ENCODE results near the gene MCM7.

Gene MCM7

DNA sequence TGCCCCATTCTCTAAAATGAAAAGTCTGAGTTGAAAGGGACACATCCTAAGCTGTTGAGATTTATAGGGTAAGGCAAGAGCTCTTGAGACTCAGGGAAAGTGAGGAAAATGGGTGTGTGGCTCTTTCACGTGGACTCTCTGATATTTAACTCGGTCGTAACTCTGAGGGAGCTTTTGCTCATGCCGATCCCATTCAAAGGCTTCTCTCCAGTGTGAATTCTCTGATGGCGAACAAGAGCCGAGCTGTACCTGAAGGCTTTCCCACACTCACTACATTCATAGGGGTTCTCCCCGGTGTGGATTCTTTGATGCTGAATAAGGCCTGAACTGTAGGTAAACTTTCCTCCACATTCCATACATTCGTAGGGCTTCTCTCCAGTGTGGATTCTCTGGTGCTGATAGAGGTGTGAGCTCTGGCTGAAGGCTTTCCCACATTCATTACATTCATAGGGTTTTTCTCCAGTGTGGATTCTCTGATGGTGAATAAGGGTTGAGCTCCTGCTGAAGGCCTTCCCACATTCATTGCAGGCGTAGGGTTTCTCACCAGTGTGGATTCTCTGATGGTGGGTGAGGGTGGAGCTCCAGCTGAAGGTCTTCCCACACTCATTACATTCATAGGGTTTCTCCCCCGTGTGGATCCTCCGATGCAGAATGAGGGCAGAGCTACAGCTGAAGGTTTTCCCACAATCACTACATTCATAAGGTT lies 30.0 kb downstream of the MCM7 start:
- DNase-seq (ENCODE audit: low spot score), result no peak

DNA sequence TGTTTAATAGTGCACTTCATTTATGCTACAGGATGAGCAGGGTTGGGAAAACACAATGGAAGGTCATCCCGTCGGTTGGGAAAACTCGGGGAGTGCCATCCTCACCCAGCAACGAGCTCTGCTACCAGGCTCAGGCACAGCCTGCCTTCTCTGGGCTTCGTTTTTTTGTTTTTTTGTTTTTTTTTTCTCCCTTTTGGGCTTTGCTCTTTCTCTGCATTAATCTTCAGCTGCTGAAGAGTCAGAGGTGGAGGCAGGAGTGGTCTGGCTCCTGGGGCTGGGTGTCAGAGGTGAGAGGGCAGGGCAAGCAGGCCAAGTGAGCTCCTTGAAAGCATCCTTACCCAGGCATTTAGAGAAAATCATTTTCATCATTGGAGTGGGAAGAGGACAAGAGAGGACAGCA lies 31.2 kb downstream of the MCM7 start:
- no peak for DNase-seq (ENCODE audit: low spot score)

DNA sequence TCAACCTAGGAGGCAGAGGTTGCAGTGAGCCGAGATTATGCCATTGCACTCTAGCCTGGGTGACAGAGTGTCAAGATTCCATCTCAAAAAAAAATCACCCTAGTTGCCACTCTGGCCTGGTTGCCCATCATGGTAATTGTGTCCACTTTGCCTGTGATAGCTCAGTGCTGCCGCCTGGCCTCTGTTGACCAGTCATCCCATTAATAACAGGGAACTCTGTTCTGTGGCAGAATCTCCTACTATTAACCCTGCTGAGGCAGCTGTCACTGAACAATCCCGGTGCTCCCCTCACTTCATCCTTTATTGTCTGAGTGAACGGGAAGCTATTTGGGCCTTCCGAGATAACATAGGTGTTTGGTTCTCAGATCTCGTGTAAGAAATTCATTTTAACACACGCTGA lies 34.2 kb downstream of the MCM7 start:
- peak; percentile 55 for DNase-seq (ENCODE audit: low spot score)

DNA sequence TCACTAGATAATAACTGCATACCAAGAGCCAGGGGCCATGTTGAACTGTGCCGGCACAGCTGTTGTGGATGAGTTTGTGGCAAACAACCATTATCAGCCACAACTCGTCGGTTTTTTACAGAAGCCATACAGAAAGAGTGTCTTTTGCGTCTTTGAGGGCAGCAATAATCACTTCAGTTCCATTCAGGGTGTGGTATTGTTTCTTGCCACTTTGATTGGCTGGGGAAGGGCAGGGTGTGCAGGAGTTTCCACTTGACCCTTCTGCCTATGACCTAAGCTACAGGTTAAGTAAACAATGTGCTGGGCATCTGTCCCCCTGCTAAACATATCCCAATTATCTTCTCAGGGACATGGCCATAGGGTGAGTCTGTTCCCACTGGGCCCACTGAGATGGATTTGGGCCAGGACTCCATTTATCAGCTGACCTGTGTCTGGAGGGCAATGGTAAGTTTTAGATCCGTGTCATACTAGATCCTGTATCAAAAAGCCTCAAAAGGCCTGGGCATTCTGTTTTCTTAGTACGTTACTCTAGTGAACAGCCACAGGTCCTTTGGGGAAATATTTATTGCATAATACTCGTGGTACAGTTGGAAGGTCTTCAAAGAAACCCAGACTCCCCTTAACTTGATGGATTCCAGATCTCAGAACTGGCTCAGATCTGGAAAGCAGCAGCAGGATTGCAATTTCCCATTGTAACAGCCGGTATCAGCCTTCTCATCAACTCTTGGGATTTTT lies 35.6 kb downstream of the MCM7 start:
- DNase-seq (ENCODE audit: low spot score), result no peak

DNA sequence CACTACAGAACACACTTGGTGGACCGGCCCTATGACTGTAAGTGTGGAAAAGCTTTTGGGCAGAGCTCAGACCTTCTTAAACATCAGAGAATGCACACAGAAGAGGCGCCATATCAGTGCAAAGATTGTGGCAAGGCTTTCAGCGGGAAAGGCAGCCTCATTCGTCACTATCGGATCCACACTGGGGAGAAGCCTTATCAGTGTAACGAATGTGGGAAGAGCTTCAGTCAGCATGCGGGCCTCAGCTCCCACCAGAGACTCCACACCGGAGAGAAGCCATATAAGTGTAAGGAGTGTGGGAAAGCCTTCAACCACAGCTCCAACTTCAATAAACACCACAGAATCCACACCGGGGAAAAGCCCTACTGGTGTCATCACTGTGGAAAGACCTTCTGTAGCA lies 37.0 kb downstream of the MCM7 start:
- no peak for DNase-seq (ENCODE audit: low spot score)

DNA sequence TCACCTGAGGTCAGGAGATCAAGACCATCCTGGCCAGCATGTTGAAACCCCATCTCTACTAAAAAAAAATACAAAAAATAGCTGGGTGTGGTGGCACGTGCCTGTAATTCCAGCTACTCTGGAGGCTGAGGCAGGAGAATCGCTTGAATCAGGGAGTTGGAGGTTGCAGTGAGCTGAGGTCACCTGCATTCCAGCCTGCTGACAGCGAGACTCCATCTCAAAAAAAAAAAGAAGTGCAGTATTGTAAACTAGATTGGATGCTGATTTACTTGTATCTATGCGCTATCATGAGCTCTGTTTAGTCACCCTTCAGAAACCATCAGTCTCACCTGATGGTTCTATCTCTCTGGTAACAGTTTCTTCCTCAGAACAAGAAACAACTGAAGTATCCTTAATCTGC lies 37.8 kb downstream of the MCM7 start:
- no peak for DNase-seq (ENCODE audit: low spot score)

DNA sequence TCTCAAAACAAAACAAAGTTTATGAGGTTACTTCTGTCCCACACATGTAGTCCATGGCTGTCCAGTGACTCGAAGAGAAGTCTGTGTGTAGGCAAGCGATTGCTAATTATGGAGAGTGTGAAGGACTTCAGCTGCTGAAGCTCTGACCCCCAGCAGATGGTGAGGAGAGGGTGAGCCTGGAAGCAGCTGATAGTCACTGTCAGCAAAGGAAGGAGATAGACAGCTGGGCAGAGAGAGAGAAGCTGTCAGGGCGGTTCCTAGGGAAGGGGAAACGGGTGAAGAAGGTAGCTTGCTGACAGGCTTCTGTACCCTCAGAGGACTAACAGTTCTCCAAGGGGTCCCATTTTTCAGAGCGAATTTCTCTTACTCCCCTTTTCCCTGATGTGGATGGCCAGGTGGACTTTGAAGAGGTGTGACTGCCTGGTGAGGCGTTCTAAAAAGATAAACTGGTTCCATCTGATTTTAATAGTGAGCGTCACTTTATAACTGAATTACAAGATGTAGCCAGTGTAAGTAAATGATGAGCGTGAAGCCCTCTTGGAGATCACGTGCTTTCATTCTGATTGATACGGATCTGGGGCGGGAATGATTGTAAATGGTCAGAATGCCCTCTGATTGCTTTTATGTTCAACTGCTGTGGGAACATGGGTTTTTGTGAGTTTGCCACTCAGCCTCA lies 39.5 kb downstream of the MCM7 start:
- DNase-seq (ENCODE audit: low spot score), result no peak

DNA sequence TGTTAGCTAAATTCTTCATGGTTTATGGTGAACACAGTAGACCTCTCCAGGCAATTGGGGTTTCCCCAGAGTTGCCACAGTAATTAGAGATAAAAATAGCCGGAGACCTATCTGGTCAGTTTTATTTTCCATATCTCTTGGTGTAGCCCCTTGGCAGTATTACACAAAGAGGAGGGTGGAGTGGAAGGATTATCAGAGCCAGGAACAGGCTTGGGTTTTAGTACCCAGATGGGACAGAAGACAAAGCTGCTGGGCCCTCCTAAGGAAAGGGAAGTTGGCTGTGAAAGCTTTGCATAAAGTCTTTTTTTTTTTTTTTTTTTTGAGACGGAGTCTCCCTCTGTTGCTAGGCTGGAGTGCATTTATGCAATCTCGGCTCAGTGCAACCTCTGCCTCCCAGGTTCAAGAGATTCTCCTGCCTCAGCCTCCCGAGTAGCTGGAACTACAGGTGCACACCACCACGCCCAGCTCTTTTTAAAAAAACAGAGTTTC lies 41.9 kb downstream of the MCM7 start:
- no peak for DNase-seq (ENCODE audit: low spot score)

DNA sequence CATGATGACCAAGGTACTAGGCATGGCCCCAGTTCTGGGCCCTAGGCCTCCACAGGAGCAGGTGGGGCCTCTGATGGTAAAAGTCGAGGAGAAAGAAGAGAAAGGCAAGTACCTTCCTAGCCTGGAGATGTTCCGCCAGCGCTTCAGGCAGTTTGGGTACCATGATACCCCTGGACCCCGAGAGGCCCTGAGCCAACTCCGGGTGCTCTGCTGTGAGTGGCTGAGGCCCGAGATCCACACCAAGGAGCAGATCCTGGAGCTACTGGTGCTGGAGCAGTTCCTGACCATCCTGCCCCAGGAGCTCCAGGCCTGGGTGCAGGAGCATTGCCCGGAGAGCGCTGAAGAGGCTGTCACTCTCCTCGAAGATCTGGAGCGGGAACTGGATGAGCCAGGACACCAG lies 44.2 kb downstream of the MCM7 start:
- no peak for DNase-seq (ENCODE audit: low spot score)

DNA sequence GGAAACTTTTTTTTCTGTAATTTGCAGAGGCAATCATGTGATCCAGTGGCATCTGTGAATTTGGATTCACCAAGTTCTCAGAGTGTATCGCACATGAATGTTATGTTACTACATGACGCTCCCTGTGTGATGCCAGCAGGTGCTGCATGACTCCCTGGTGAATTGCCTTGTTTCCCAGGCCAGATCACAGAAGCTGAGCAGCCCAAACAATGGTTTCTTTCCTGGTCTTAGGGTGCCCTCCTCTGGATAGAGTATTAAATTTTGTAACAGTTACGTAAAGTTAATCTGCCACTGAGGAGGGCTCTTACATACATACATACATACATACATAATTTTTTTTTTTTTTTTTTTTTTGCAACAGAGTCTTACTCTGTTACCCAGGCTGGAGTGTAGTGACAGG lies 48.0 kb downstream of the MCM7 start:
- DNase-seq (ENCODE audit: low spot score), result peak; percentile 94

DNA sequence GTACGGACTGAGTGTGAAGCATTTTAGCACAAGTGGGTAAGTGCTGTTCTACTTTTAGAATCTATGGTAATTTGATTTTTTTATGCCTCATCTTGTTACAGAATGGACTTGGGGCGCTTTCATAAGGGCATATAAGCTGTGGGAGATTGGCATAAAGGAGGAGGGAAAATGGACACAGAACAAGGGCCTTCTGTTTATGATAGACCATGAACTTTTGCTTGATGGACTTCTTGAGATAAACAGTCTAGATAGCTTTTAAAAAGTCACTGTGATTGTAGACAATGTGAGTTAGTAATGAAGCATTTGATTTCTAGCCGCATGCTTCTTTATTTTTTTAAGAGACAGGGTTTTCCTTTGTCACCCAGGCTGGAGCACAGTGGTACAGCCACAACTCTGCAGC lies 49.6 kb downstream of the MCM7 start:
- peak; percentile 25 for DNase-seq (ENCODE audit: low spot score)

DNA sequence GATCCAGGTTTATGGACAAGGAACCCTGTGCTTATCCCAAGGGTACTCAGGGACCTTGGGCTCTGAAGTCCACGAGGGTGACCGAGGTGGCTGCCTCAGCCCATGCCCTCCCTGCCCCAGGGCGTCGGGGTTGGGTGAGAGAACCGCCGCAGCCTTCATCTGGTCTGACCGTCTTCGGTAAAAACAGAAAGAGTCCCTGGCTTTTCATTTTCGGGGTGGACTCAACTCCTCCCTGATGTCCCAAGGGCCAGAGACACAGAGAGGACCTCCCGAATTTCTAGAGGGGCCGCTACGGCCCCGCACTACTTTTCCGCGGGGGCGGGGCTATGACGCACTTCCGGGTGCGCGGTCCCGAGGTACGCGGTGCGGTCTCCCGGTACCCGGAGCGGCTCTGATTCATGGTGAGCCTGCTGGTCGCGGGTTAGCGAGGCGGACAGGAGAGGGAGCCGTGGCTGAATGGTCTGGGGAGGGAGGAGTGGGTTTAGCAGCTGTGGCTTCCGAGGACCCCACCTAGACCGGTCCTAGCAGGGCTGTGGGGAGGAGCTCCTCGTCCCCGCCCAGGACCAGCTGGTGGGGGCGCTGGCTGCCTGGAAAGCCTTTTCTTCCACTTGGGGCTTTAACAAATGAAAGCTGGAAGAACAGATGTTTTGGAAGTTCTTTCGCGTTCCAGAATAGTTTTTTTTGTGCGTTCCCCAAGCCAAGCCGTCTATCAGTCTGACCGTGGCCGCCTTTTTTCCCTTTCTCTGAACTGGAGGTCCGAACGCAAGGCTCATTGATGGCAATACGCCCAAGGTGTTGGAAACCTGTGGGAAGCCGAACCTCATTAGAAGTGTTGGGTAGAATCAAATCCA lies 51.5 kb downstream of the MCM7 start, which contains the start of gene ZSCAN21:
TSS of gene ZSCAN21 (plus strand) at position 334 of the 851 bp plus-strand sequence. CDS start 7,233 bp downstream, outside the sequence.
- DNase-seq (ENCODE audit: low spot score), result peak; percentile 73

DNA sequence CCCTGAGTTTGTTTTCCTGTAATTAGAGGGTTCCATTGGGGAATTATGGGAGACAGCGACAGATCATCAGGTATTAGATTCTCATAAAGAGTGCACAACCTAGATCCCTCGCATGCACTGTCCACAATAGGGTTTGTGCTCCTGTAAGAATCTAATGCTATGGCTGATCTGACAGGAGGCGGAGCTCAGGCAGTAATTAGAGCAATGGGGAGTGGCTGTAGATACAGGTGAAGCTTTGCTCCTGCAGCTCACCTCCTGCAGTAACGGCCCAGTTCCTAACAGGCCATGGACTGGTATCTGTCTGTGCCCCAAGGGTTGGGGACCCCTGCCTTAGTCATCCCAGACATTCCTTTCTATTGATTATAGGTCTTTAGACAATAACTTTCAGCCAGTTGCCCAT lies 52.5 kb downstream of the MCM7 start:
- DNase-seq (ENCODE audit: low spot score), result no peak

DNA sequence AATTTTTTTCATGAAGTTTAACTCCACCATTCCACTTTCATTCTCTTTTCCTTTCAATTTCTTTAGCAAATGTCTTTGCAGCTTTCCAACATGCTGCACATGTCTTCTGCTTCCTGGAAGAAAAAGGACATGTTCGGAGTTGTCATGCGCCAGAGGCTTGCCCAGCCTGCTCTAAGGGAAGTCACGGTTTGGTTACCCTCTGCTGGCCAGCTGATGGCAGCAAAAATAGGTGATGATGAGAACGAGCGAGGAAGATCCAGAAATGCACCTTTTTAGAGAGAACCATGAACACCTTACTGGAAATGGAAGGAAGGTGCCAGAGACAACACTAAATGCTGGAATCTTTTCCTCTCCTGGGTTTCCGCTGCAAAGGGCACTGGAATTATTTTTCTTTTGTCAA lies 56.5 kb downstream of the MCM7 start:
- DNase-seq (ENCODE audit: low spot score), result peak; percentile 48
